ENCODE measurements around the gene C12orf75. TPM values are rescaled to one million over a fixed set of nuclear protein-coding genes. Genes with fewer than 3 reads are reported as not detected.

Gene C12orf75
- total RNA-seq, 2 experiments from 2014 or later = 16.7 to 17.0 TPM

DNA sequence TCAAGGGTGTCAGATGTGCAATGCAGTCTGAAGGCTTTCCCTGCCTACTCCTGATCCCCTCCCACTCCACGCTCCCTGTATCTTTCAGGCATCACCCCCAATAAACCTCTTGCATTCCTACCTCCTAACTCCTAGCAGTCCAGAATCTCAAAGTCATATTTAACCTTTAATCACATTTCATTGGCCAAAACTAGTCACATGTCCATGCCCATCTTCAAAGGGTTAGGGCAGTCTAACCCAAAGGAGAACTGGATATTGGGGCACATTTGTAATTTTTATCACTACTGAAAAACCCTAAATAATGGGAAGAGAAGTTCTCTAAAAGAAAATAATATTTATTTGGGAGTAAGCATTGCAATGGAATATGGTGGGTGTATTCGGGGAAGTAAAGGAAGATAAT, 5.4 kb upstream of the C12orf75 start:
- Mint-ChIP-seq H3K9me3 (no peaks in the 10 kb centered on the region), H3K27me3 (no peaks in the 10 kb centered on the region), H3K27ac (no peak overlapping the region), H3K4me1 (ENCODE audit: low read depth) (peaks cover 23% of the 10 kb centered on the region), H3K36me3 (ENCODE audit: low read depth) (peaks cover 4% of the 10 kb centered on the region), H3K4me3 (no peak overlapping the region)
- no peak overlapping the region for H3K4me3 ChIP-seq (ENCODE audit: low read length)
- no peaks in the 10 kb centered on the region for H3K9me3 ChIP-seq (ENCODE audit: control insufficient read depth in 1 of 2, insufficient read depth in 1 of 2, low read length in 2 of 2)
- ATAC-seq (ENCODE audit: poor library complexity) (no peak), DNase-seq (no peak)
- H3K4me1 ChIP-seq (ENCODE audit: insufficient read depth, low read length) = peaks cover 6% of the 10 kb centered on the region
- intact Hi-C loops (cut with DNase I, micrococcal nuclease) = loop anchor here in 1 of 2 experiments (5.0 kb wide), 1 partner anchor 93 kb away; no protein-coding TSS in a partner anchor
- no peak overlapping the region for H3K27ac ChIP-seq (ENCODE audit: low read depth in 1 of 2, low read length in 2 of 2)
- ChIA-PET POLR2A (no interaction called here), CTCF (no interaction called here)
- H3K36me3 ChIP-seq (ENCODE audit: insufficient read depth, low read length) = no peaks in the 10 kb centered on the region
- no peaks in the 10 kb centered on the region for H3K27me3 ChIP-seq (ENCODE audit: control insufficient read depth in 1 of 2, insufficient read depth in 2 of 2, low read length in 2 of 2)
- TF ChIP-seq, protein P1, sequence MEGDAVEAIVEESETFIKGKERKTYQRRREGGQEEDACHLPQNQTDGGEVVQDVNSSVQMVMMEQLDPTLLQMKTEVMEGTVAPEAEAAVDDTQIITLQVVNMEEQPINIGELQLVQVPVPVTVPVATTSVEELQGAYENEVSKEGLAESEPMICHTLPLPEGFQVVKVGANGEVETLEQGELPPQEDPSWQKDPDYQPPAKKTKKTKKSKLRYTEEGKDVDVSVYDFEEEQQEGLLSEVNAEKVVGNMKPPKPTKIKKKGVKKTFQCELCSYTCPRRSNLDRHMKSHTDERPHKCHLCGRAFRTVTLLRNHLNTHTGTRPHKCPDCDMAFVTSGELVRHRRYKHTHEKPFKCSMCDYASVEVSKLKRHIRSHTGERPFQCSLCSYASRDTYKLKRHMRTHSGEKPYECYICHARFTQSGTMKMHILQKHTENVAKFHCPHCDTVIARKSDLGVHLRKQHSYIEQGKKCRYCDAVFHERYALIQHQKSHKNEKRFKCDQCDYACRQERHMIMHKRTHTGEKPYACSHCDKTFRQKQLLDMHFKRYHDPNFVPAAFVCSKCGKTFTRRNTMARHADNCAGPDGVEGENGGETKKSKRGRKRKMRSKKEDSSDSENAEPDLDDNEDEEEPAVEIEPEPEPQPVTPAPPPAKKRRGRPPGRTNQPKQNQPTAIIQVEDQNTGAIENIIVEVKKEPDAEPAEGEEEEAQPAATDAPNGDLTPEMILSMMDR (IDR thresholded peaks at IDR 0.05) = no peak

DNA sequence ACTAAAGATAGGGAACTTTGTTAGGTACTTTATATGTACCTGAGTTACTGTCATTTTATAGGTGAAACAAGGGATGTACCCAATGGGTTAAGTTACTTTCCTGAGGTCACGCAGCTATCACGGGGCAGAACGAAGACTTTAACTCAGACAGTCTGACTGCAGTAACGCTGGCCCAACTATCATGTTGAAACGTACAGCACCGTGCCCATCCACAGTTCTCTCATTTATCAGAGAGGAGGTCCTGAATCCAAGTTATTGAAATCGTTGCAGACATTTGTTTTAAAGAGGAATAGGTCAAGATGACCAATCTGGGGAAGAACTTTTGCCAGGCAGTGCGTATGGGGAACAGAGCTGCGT, 587 bp upstream of the C12orf75 start:
- Histone ChIP-seq H3K36me3 (ENCODE audit: insufficient read depth, low read length) (no peaks in the 10 kb centered on the region), H3K27me3 (ENCODE audit: control insufficient read depth in 1 of 2, insufficient read depth in 2 of 2, low read length in 2 of 2) (no peaks in the 10 kb centered on the region), H3K9me3 (ENCODE audit: control insufficient read depth in 1 of 2, insufficient read depth in 1 of 2, low read length in 2 of 2) (no peaks in the 10 kb centered on the region), H3K27ac (ENCODE audit: low read depth in 1 of 2, low read length in 2 of 2) (peak overlapping the region; percentile 32 to 63), H3K4me3 (ENCODE audit: low read length) (peak overlapping the region; percentile 49), H3K4me1 (ENCODE audit: insufficient read depth, low read length) (peaks cover 30% of the 10 kb centered on the region)
- ATAC-seq (ENCODE audit: poor library complexity) (peak; percentile 15), DNase-seq (no peak)
- Mint-ChIP-seq H3K27ac (peak overlapping the region; percentile 87), H3K4me3 (peak overlapping the region; percentile 87), H3K4me1 (ENCODE audit: low read depth) (peaks cover 55% of the 10 kb centered on the region), H3K27me3 (no peaks in the 10 kb centered on the region), H3K36me3 (ENCODE audit: low read depth) (peaks cover 5% of the 10 kb centered on the region), H3K9me3 (no peaks in the 10 kb centered on the region)
- POLR2A ChIA-PET = interaction anchor here (0.7 to 4.5 kb wide), 5 partner anchors 15 to 1400 kb away, joined by 3 to 25 read pairs (median 4); partner anchors contain the start of genes APPL2 and WASHC4
- TF ChIP-seq, protein P1 (IDR thresholded peaks at IDR 0.05) = no peak
- intact Hi-C loops (cut with DNase I, micrococcal nuclease) = loop anchor here in 1 of 2 experiments (5.0 kb wide), 2 partner anchors 98 to 223 kb away; partner anchors contain the start of gene WASHC4
- CTCF ChIA-PET = no interaction called here

DNA sequence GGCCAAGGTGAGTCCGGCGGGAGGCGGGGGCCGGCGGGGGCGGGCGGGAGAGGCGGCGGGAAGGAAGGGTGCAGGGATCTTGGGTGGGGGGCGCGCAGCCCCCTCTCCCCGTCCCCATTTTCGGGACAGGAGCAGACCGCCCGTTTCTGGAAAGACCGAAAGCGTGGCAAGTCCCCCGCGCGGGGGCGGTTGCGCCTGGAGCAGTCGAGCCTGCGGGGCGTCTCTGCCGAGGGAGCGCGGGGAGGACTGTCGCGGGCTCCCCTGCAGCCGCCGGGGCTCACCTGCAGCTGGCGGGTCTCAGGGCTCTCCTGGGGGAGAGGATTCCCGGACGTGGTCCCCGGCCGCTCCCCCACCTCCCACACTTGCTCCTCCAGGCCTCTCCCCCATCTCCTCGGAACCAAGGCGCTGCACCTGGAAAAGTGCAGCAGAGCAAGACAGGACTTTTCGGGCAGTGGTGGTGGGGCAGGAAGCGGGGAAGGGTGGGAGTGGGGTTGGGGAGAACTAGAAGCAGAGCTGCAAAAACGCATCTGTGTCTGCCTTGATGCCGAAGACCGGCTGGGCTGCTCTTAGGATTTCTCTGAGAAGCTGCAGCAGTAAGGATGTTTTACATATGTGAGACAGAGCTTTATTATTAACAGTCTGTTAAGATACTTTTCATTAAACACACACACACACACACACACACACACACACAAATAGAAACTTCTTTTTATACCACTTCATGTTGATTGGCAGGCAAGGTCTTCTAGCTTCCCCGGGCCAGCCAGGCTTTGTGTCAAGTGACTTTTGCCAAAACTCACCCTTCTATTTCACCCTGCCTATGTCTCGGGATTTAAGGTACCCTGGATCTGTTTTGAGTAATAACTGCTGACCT, 677 bp downstream of the C12orf75 start:
- DNase-seq (peak in 12 of 14 experiments; percentile 4 to 70 (median 26)), ATAC-seq (ENCODE audit: poor library complexity) (peak; percentile 32)
- H3K27me3 Mint-ChIP-seq = no peaks in the 10 kb centered on the region
- peaks cover 5% of the 10 kb centered on the region for H3K36me3 Mint-ChIP-seq (ENCODE audit: low read depth)
- ChIA-PET POLR2A (interaction anchor here (0.9 to 4.5 kb wide), 4 partner anchors 14 to 1403 kb away, joined by 3 to 25 read pairs (median 4); partner anchors contain the start of gene APPL2), CTCF (interaction anchor here (0.9 kb wide), 1 partner anchor 97 kb away, joined by 4 read pairs; no protein-coding TSS in a partner anchor)
- no peak overlapping the region for H3K27ac ChIP-seq (ENCODE audit: low read depth in 1 of 2, low read length in 2 of 2)
- H3K36me3 ChIP-seq (ENCODE audit: insufficient read depth, low read length) = no peaks in the 10 kb centered on the region
- H3K4me3 Mint-ChIP-seq = peak overlapping the region; percentile 87
- H3K27me3 ChIP-seq (ENCODE audit: control insufficient read depth in 1 of 2, insufficient read depth in 2 of 2, low read length in 2 of 2) = no peaks in the 10 kb centered on the region
- H3K4me3 ChIP-seq (ENCODE audit: low read length) = peak overlapping the region; percentile 72
- H3K4me1 ChIP-seq (ENCODE audit: insufficient read depth, low read length) = peaks cover 30% of the 10 kb centered on the region
- H3K9me3 ChIP-seq (ENCODE audit: control insufficient read depth in 1 of 2, insufficient read depth in 1 of 2, low read length in 2 of 2) = no peaks in the 10 kb centered on the region
- H3K9me3 Mint-ChIP-seq = no peaks in the 10 kb centered on the region
- peaks cover 61% of the 10 kb centered on the region for H3K4me1 Mint-ChIP-seq (ENCODE audit: low read depth)
- peak overlapping the region; percentile 74 for H3K27ac Mint-ChIP-seq
- TF ChIP-seq, protein P1 (IDR thresholded peaks at IDR 0.05) = no peak
- intact Hi-C loops (cut with DNase I, micrococcal nuclease) = loop anchor here in 1 of 2 experiments (5.0 kb wide), 1 partner anchor 224 kb away; the partner anchor contains the start of gene WASHC4

All from CD4-positive, alpha-beta T cell (primary cell).